Esophagus muscularis mucosa (tissue), 3 donors: ENCODE data around the gene C19orf53.

ENCODE experiments used
- CTCF ChIP-seq, 3 experiments: fragments of 200-600 bp in 2 of 3; fragments of 450-650 bp in 1 of 3; sonication (generic) in 2 of 3; IDR thresholded peaks; one replicate each; pipeline ENCODE4 v1.5.1; 2017 to 2019; ENCODE audit warnings: antibody characterized with exemption in 3 of 3, mild to moderate bottlenecking in 2 of 3, moderate library complexity in 1 of 3
- POLR2AphosphoS5 ChIP-seq, 2 donors: sonication (generic); formaldehyde crosslinking; IDR thresholded peaks; one replicate each; pipeline ENCODE4 v1.6.1; 2017; ENCODE audit warnings: antibody characterized with exemption in 2 of 2

- TF ChIP-seq CTCF (IDR thresholded peaks at IDR 0.05), result no peak
- peak; percentile 66 to 82 for TF ChIP-seq POLR2AphosphoS5 (IDR thresholded peaks at IDR 0.05)
Measured at GRCh38 chr19:13764101-13764807, 10.0 kb upstream of the C19orf53 start, which contains the start of gene MRI1.
